Esophagus mucosa (tissue), 1 donor: Measurements from ENCODE around the gene ALOX12B. TPM values are rescaled to one million over a fixed set of nuclear protein-coding genes. Genes with fewer than 3 reads are reported as not detected.
"Not testable (repeated sequence)": the region's sequence is repeated elsewhere in the genome, so short reads cannot be mapped to it uniquely, and the experiment has no call there.

Source experiments
- ATAC-seq: fragments of 200-7000 bp; cut with Tn5 transposase; one replicate; pipeline ENCODE4 v1.9.1; 2020
- total RNA-seq: library from RNA; stranded (reverse); gene quantifications from one replicate; pipeline ENCODE4 v1.2.4, GENCODE V29; 2023
- donor health status: DM: yes; HTN: yes; CAD: no.

ALOX12B gene
- total RNA-seq, 1 donor from 2014 or later = 15.0 TPM

GRCh38 chr17:8118769-8119580 lies 31.5 kb upstream of the ALOX12B start:
- ATAC-seq = peak; percentile 68

GRCh38 chr17:8117980-8118768 lies 30.7 kb upstream of the ALOX12B start, which contains the start of gene ALOXE3:
TSS of gene ALOXE3 (minus strand) at chr17:8118514. CDS start at chr17:8117990, 524 bp downstream.
- ATAC-seq = peak; percentile 67

GRCh38 chr17:8117367-8117979 lies 30.0 kb upstream of the ALOX12B start:
- no peak for ATAC-seq

GRCh38 chr17:8116776-8117175 lies 29.3 kb upstream of the ALOX12B start:
- ATAC-seq = no peak

GRCh38 chr17:8110907-8111306 lies 23.4 kb upstream of the ALOX12B start:
- no peak for ATAC-seq

- no peak for ATAC-seq
These were observed 22.9 kb upstream of the ALOX12B start for GRCh38 chr17:8110456-8110804.

- peak; percentile 64 for ATAC-seq
These were observed 22.3 kb upstream of the ALOX12B start for GRCh38 chr17:8109661-8110455.

GRCh38 chr17:8108972-8109660 lies 21.6 kb upstream of the ALOX12B start:
- no peak for ATAC-seq

- not testable (repeated sequence) for ATAC-seq
These were observed 19.5 kb upstream of the ALOX12B start for GRCh38 chr17:8106980-8107379.

- peak; percentile 84 for ATAC-seq
These were observed 18.5 kb upstream of the ALOX12B start for GRCh38 chr17:8105957-8106398.

GRCh38 chr17:8104911-8105310 lies 17.4 kb upstream of the ALOX12B start:
- ATAC-seq = no peak

GRCh38 chr17:8103549-8103948 lies 16.0 kb upstream of the ALOX12B start:
- peak; percentile 72 for ATAC-seq

- ATAC-seq = no peak
These were observed 14.2 kb upstream of the ALOX12B start for GRCh38 chr17:8101721-8102120.

GRCh38 chr17:8100763-8101162 lies 13.2 kb upstream of the ALOX12B start:
- ATAC-seq = no peak

- ATAC-seq = no peak
These were observed 12.6 kb upstream of the ALOX12B start for GRCh38 chr17:8100111-8100510.

GRCh38 chr17:8096541-8096940 lies 9.0 kb upstream of the ALOX12B start:
- ATAC-seq = no peak

GRCh38 chr17:8095361-8095760 lies 7.8 kb upstream of the ALOX12B start:
- ATAC-seq = no peak

- ATAC-seq = peak; percentile 90
These were observed 3.6 kb upstream of the ALOX12B start for GRCh38 chr17:8091033-8091687.

- no peak for ATAC-seq
These were observed 2.2 kb upstream of the ALOX12B start for GRCh38 chr17:8089728-8090127.

GRCh38 chr17:8087952-8088230 lies 375 bp upstream of the ALOX12B start:
- ATAC-seq = no peak

GRCh38 chr17:8084250-8084649 lies 3.3 kb downstream of the ALOX12B start:
- peak; percentile 63 for ATAC-seq
